Cardiac muscle cell (in vitro differentiated cells and primary cell): ENCODE data around the gene GATAD1. TPM values are rescaled to one million over a fixed set of nuclear protein-coding genes. Genes with fewer than 3 reads are reported as not detected.

Source experiments
- DNase-seq, 2 donors: peaks; one replicate each; pipeline versions ENCODE4 v3.0.0 to v3.0.0-alpha.2; 2010 to 2017; ENCODE audit warnings: low read depth in 1 of 2, low spot score in 1 of 2
- H3K27ac ChIP-seq: fragments of 200-600 bp; sonication (generic); 2 replicates; pipeline ENCODE4 v1.5.1; 2016
- H3K27me3 ChIP-seq: fragments of 200-600 bp; sonication (generic); 2 replicates; pipeline ENCODE4 v1.6.0; 2016; ENCODE audit warnings: control low read depth
- H3K36me3 ChIP-seq: fragments of 200-600 bp; sonication (generic); 2 replicates; pipeline ENCODE4 v1.5.1; 2016; ENCODE audit warnings: control low read depth
- H3K4me1 ChIP-seq: fragments of 200-600 bp; sonication (generic); 2 replicates; pipeline ENCODE4 v1.8.1; 2017; ENCODE audit warnings: low read depth, mild to moderate bottlenecking, mixed run types
- H3K4me3 ChIP-seq: fragments of 200-600 bp; sonication (generic); 2 replicates; pipeline ENCODE4 v1.5.1; 2016; ENCODE audit warnings: mild to moderate bottlenecking
- H3K9me3 ChIP-seq: fragments of 200-600 bp; sonication (generic); 2 replicates; pipeline ENCODE4 v1.5.1; 2017; ENCODE audit warnings: low read depth, mild to moderate bottlenecking, control low read depth
- CTCF ChIP-seq: IDR thresholded peaks from 2 replicates; pipeline ENCODE4 v1.5.1; 2012; ENCODE audit warnings: low read depth, mild to moderate bottlenecking, low read length
- polyA plus RNA-seq: library from polyadenylated mRNA; unstranded; fragments of >200 nt; fragmentation: Nextera tagmentation; extraction: Ambion mirVana; gene quantifications from 2 replicates; pipeline ENCODE4 v1.2.1, GENCODE V29; 2016
- total RNA-seq: library from RNA; depleted of rRNA; stranded (reverse); fragments of >200 nt; gene quantifications from 2 replicates; pipeline ENCODE4 v1.2.3, GENCODE V29; 2016

GATAD1 gene
- total and polyA plus RNA-seq, 2 experiments from 2014 or later = 43.0 to 50.8 TPM

DNA sequence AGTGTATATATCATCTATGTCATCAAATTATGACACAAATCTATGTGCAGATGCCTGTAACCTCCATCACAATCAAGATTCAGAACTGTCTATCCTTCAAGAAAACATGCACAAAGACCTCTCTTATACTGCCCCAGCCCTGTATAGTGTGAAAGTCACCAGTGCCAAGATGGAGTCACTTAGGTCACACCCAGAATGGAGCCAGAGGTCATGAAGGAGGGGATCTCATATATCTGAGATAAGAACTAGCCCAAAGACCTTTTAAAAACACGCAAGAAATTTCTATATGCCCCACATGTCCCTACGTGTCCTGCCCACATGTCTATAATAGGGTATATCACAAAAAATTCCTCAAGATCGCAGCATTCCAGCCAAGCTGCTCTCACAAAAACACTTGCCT lies 20.1 kb upstream of the GATAD1 start:
- Histone ChIP-seq H3K4me1 (peaks cover 5% of the 10 kb centered on the region), H3K27ac (no peak overlapping the region), H3K4me3 (no peak overlapping the region), H3K9me3 (no peaks in the 10 kb centered on the region), H3K36me3 (no peaks in the 10 kb centered on the region), H3K27me3 (no peaks in the 10 kb centered on the region)
- TF ChIP-seq CTCF = no peak
- DNase-seq = no peak

DNA sequence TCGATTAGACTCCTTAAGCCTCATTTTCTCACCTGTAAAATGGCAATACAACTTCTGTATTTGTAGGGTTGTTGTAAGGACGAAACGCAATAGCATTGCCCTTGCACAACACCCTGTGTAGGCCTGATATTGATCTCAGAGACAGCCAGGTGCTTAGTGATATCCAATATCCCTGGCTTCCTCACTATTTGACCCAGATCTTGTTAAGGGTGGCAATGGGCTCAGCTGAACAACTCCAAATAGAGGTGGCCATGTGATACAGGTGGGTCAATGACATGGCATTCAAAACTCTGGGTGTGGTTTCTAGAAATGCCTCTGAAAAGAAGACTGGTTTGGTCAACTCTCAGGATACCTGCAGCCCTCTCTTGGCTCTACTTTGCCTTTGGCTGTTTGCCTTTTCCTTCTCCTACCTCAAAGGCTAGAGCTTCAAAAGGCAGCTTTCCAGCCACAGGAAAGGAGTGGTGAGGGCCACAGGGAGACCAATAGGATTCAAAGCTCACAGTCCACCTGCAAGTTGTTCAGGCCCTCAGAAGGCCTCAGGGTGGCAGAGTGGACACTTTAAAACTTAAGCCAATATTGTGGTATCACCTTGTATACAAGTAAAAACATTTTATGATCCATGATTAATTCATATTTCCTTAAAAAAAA lies 14.9 kb upstream of the GATAD1 start:
- no peak overlapping the region for H3K4me3 ChIP-seq
- H3K27ac ChIP-seq = no peak overlapping the region
- H3K4me1 ChIP-seq = no peaks in the 10 kb centered on the region
- no peak for TF ChIP-seq CTCF
- H3K27me3 ChIP-seq = no peaks in the 10 kb centered on the region
- H3K36me3 ChIP-seq = no peaks in the 10 kb centered on the region
- H3K9me3 ChIP-seq = no peaks in the 10 kb centered on the region
- DNase-seq = no peak

- Histone ChIP-seq H3K27me3 (no peaks in the 10 kb centered on the region), H3K9me3 (no peaks in the 10 kb centered on the region), H3K4me3 (no peak overlapping the region), H3K36me3 (no peaks in the 10 kb centered on the region), H3K4me1 (no peaks in the 10 kb centered on the region), H3K27ac (no peak overlapping the region)
- no peak for DNase-seq
- no peak for TF ChIP-seq CTCF
Observed at GRCh38 chr7:92433019-92433418, 14.3 kb upstream of the GATAD1 start.

- no peaks in the 10 kb centered on the region for H3K4me1 ChIP-seq
- H3K27ac ChIP-seq = no peak overlapping the region
- TF ChIP-seq CTCF = no peak
- H3K4me3 ChIP-seq = no peak overlapping the region
- no peak for DNase-seq
- no peaks in the 10 kb centered on the region for H3K36me3 ChIP-seq
- no peaks in the 10 kb centered on the region for H3K9me3 ChIP-seq
- no peaks in the 10 kb centered on the region for H3K27me3 ChIP-seq
Observed at GRCh38 chr7:92435542-92435941, 11.7 kb upstream of the GATAD1 start.

DNA sequence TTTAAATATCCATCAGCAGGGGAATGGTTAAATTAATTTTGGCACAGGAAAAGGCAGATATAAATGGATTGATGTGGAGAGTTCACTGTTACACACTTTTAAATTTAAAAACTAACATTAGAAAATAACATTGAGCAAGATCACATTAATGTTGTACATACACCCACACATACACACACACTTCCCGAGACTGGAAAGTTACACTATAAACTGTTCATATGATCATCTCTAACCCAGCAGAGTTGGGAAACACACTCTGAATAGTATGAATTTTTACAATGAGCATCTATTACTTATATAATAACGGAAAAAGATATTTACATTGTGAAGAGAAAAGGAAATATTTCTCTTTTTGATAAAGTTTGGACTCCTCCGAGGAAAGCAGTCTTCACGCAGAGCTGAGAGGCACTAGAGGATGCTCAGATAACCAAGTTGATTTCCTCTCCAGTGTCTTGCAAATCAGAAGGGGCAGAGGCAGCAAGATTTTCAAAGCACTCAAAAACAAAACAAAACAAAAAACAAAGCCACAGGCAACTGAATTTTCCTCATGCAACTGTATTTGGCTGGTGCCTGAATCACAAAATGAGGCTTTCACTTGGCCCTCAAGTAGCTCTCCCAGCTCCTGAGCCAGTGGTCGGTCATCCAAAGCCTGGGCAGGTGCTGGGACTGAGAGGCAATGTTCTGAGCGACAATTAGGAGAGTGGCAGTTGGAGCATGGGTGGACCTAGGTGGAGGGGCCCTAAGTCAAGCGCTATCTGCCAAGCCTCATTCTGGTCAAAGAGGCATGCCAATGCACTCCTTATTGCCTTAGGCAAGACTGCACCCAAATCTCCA lies 10.5 kb upstream of the GATAD1 start:
- Histone ChIP-seq H3K4me3 (no peak overlapping the region), H3K27me3 (no peaks in the 10 kb centered on the region), H3K36me3 (no peaks in the 10 kb centered on the region), H3K4me1 (no peaks in the 10 kb centered on the region), H3K27ac (no peak overlapping the region), H3K9me3 (no peaks in the 10 kb centered on the region)
- no peak for DNase-seq
- TF ChIP-seq CTCF = no peak
